IPS DF 6.9 (cell line): Measurements from ENCODE around the gene FAM50A.
"Not testable (repeated sequence)": the region's sequence is repeated elsewhere in the genome, so short reads cannot be mapped to it uniquely, and the experiment has no call there.

Experiments used
- DNase-seq: peaks from one replicate; pipeline ENCODE4 v3.0.0-alpha.2; 2013; ENCODE audit warnings: low read depth, low spot score
- H3K27ac ChIP-seq: one replicate; pipeline ENCODE4 v1.5.1; 2013; ENCODE audit warnings: low read length, control low read depth
- H3K27me3 ChIP-seq: 2 replicates; pipeline ENCODE4 v1.6.1; 2013; ENCODE audit warnings: mild to moderate bottlenecking, low read length; ENCODE audit not compliant: control insufficient read depth, insufficient read depth
- H3K36me3 ChIP-seq: 2 replicates; pipeline ENCODE4 v1.6.1; 2013; ENCODE audit warnings: low read length; ENCODE audit not compliant: control insufficient read depth, insufficient read depth
- H3K4me1 ChIP-seq: 2 replicates; pipeline ENCODE4 v1.6.1; 2013; ENCODE audit warnings: low read length; ENCODE audit not compliant: control insufficient read depth, insufficient read depth
- H3K4me3 ChIP-seq: 2 replicates; pipeline ENCODE4 v1.5.1; 2013; ENCODE audit warnings: mild to moderate bottlenecking, low read length
- H3K9me3 ChIP-seq: 2 replicates; pipeline ENCODE4 v1.6.1; 2013; ENCODE audit warnings: low read length, inconsistent platforms; ENCODE audit not compliant: control insufficient read depth, insufficient read depth
- WGBS: extraction: QIAGEN DNeasy Blood & Tissue Kit; methylation state at CpG from one replicate; pipeline ENCODE4 v1.1.7; 2013; ENCODE audit warnings: mixed read lengths, missing lambda C conversion rate; ENCODE audit not compliant: insufficient read length, insufficient coverage; 5-methylcytosine and 5-hydroxymethylcytosine counted together

The FAM50A gene, protein sequence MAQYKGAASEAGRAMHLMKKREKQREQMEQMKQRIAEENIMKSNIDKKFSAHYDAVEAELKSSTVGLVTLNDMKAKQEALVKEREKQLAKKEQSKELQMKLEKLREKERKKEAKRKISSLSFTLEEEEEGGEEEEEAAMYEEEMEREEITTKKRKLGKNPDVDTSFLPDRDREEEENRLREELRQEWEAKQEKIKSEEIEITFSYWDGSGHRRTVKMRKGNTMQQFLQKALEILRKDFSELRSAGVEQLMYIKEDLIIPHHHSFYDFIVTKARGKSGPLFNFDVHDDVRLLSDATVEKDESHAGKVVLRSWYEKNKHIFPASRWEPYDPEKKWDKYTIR

DNA sequence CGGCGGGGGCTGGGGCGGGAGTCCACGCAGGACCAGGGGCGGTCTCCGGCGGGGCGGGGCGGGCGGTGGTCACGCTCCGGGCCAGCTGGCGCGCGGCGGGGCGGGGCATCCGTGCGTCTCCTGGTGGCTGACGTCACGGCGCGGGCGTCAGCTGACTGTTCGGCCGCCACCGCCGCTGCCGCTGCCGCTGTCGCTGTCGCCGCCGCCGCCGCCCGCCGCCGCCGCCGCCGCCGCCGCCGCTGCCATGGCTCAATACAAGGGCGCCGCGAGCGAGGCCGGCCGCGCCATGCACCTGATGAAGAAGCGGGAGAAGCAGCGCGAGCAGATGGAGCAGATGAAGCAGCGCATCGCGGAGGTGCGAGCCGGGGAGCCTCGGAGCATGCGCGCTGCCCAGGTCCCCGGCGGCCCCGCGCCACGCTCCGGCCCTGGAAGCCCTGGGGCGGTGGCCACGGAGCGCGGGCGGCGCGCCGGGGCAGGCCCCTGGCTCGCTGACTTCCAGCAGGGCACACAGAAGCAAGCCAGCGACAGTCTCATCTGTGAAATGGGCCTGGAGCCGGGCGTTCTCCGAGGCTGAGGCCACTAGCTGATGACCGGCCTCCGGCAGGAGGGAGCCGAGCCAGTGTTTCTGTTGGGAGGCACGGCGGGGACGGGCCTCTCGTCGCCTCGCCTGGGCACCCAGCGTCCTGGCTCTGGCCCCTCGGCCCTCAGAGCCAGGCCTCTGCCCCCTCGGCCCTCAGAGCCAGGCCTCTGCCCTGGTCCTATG, at the start of gene FAM50A:
FAM50A (plus strand) TSS at position 150 of the 763 bp plus-strand sequence; CDS start at position 245, 95 bp downstream.
- no CpG with 5 or more reads among the region's 94 CpGs for WGBS
- Histone ChIP-seq H3K4me1 (peaks cover 2% of the 10 kb centered on the region; the same call in 1 of the 2 replicates), H3K27ac (no peak within 1 kb of the TSS), H3K4me3 (peak within 1 kb of the TSS; percentile 55; the same call in 1 of the 2 replicates), H3K36me3 (peaks cover 28% of the 10 kb centered on the region), H3K27me3 (no peaks in the 10 kb centered on the region), H3K9me3 (no peaks in the 10 kb centered on the region)
- no peak for DNase-seq

DNA sequence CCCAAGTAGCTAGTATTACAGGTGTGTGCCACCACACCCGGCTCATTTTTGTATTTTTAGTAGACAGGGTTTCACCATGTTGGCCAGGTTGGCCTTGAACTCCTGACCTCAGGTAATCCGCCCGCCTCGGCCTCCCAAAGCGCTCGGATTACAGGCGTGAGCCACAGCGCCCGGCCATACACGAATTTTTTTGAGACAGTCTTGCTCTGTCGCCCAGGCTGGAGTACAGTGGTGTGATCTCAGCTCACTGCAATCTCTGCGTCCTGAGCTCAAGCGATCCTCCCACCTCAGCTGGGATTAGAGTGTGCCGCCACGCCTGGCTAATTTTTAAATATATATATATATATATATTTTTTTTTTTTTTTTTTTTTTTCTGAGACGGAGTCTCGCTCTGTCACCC, 47.6 kb upstream of the FAM50A start:
- H3K9me3 ChIP-seq = not testable (repeated sequence)
- WGBS = no CpG with 5 or more reads among the region's 17 CpGs

DNA sequence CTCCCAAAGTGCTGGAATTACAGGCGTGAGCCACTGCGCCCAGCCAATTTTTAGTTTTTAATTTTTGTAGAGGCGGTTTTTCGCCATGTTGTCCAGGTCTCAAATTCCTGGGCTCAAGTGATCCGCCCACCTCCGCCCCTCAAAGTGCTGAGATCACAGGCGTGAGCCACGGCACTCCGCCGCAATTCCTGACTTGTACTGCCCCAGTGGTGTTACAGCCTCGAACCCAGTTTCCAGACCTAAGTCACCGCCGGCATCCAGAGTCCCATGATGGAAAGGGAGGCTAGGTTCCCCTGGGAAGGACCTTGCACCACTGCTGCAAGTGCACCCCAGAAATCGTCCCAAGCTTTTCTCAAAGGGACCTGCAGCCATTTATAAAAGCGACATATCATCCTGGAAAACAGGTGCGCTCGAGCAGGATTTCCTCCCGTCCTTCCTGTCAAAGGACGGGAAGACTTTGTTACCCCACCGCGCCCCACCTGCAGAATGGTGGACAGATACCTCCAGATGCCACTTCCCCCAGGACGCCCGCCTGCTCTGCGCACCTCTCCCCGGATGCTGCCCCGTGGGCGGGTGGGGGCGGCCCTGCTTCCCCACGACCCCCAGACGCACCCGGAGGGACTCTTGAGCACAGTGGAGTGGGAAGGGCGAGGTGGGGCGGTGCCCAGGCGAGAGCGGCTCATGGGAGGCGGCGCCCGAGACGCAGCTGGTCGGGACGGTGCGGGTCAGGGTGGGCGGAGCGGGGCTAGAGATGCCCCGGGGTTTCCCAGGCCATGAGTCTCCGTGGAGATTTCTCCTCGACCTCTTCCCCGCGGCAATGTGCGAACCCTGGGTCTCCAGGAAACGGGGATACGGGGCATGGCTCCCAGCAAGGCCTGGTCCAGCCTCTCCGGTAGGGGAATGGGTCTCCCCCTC, 46.7 kb upstream of the FAM50A start:
- WGBS = no CpG with 5 or more reads among the region's 53 CpGs
- no peaks in the 10 kb centered on the region for H3K9me3 ChIP-seq
- H3K27ac ChIP-seq = no peak overlapping the region
- peaks cover 3% of the 10 kb centered on the region; the same call in 1 of the 2 replicates for H3K4me1 ChIP-seq
- H3K36me3 ChIP-seq = peaks cover 23% of the 10 kb centered on the region; the same call in 1 of the 2 replicates
- H3K27me3 ChIP-seq = no peaks in the 10 kb centered on the region
- H3K4me3 ChIP-seq = peak overlapping the region; percentile 55; the same call in 1 of the 2 replicates
- DNase-seq = no peak

More for the DNA sequence above, 47.6 kb upstream of the FAM50A start:
- peaks cover 23% of the 10 kb centered on the region; the same call in 1 of the 2 replicates for H3K36me3 ChIP-seq
- H3K4me3 ChIP-seq, H3K4me1 ChIP-seq, H3K27me3 ChIP-seq, DNase-seq, H3K27ac ChIP-seq: not testable (repeated sequence)

DNA sequence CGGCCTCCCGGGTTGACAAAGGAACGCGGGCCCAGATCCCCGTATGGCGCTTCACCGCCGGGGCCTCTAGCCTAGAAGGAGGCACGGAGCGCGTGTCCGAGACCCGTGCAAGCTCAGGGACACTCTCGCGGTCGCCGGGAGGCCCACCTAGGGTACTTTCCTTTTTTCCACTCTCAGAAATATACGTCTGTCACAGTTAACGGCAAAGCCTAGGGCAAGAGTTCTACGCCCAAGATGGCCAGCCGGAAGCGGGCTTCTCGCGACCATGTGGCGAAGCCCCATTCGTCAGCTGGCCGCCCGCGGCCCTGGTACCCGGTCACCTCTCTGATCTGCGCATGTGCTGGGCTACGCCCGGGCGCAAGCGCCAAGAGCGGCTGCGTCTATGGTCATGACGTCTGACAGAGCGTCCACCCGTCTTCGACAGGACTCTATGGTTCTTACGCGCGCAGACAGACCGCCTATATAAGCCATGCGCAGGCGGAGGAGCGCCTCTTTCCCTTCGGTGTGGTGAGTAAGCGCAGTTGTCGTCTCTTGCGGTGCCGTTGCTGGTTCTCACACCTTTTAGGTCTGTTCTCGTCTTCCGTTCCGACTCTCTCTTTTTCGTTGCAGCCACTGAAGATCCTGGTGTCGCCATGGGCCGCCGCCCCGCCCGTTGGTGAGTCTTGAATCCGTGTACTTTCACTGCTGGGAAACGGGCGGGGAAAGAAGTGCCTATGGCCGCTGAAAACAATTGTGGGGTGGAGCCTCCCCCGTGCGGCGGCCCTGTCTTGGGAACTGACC, 45.9 kb upstream of the FAM50A start, which contains the start of gene RPL10:
RPL10 (plus strand) TSS at position 490 of the 780 bp plus-strand sequence; CDS start at position 633, 143 bp downstream.
- H3K9me3 ChIP-seq = no peaks in the 10 kb centered on the region
- H3K27me3 ChIP-seq = no peaks in the 10 kb centered on the region
- WGBS = no CpG with 5 or more reads among the region's 69 CpGs
- DNase-seq = no peak
- H3K4me1 ChIP-seq = peaks cover 3% of the 10 kb centered on the region; the same call in 1 of the 2 replicates
- H3K27ac ChIP-seq = no peak within 1 kb of the TSS
- H3K36me3 ChIP-seq = peaks cover 23% of the 10 kb centered on the region; the same call in 1 of the 2 replicates
- H3K4me3 ChIP-seq = peak within 1 kb of the TSS; percentile 98

DNA sequence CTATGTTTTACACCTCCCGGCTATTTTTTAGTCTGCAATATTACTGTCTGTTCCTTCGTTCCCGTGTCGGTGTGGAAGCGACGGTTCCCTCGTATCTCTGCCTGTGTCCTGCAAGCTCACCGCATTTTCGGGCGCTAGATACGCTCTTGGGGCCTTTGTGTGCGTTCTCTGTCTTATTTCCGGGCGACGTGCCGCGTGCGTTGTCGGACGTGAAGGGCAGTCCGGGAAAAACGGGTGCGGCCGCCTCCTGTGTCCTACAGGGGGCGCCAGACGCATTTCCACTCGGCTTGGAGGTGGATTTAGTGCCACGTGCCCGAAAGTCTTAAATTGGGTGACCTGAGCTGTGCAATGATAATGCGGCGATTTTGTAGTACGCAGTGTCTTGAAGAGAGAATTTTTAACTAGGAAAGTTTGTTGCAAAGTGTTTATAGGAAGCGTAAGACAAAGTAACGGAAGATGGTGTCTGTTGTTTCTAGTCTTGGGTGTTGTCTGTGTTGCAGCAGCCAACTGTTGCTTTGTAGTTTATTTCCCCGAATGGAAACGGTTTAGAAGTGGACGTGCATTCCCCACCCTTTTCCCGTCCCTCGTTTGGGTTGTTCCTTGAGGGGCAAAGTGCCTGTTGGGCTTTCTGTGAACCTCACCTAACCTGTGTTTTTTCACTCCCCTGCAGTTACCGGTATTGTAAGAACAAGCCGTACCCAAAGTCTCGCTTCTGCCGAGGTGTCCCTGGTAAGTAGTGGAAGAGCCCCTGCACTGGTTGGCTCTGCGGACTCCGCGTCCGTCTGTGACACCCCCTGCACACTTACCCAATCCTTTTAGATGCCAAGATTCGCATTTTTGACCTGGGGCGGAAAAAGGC, 45.0 kb upstream of the FAM50A start:
- no peak for DNase-seq
- H3K9me3 ChIP-seq = no peaks in the 10 kb centered on the region
- no peak overlapping the region for H3K27ac ChIP-seq
- no peaks in the 10 kb centered on the region for H3K27me3 ChIP-seq
- peaks cover 23% of the 10 kb centered on the region; the same call in 1 of the 2 replicates for H3K36me3 ChIP-seq
- H3K4me3 ChIP-seq = peak overlapping the region; percentile 98
- peaks cover 3% of the 10 kb centered on the region; the same call in 1 of the 2 replicates for H3K4me1 ChIP-seq
- WGBS = no CpG with 5 or more reads among the region's 49 CpGs

DNA sequence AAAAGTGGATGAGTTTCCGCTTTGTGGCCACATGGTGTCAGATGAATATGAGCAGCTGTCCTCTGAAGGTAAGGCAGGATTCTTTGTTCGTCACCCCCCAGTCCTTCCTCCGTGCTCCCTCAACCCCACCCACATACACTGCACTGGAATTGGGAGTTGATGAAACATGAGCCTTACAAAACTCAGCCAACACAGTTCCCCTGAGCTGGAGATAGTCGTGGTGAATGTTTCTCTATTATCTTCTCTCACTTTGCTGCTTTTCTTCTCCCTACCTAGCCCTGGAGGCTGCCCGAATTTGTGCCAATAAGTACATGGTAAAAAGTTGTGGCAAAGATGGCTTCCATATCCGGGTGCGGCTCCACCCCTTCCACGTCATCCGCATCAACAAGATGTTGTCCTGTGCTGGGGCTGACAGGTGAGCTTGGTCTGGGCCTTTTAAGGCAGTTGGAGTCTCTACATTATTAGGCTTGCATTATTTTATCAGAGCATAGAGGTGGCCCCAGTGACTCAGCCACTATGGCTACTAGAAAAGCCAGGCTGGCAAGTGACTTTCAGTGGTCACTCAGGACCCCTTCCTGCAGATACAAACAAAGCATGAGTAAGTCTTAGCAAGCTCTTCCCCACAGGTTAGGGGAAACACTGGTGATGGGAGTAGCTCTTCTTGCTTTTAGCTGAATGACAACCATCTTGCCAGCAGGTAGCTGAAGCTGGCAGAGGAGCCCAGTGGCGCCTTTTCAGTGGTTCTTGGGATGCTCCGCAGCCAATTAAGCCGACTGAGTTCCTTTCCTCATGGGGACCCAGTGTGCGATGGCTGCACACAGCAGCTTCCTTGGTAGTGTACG, 44.2 kb upstream of the FAM50A start:
- no CpG with 5 or more reads among the region's 14 CpGs for WGBS
- H3K4me1 ChIP-seq = peaks cover 3% of the 10 kb centered on the region; the same call in 1 of the 2 replicates

DNA sequence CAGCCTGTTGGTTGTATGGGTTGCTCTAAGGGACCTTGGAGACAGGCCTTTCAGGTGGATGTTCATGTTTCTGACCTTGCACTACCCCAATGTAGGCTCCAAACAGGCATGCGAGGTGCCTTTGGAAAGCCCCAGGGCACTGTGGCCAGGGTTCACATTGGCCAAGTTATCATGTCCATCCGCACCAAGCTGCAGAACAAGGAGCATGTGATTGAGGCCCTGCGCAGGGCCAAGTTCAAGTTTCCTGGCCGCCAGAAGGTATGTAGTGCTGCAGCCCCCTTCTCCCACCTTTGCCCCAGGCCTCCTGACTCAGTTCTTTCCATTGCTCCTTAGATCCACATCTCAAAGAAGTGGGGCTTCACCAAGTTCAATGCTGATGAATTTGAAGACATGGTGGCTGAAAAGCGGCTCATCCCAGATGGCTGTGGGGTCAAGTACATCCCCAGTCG, 43.5 kb upstream of the FAM50A start:
- not testable (repeated sequence) for H3K9me3 ChIP-seq, H3K27me3 ChIP-seq, H3K27ac ChIP-seq, H3K4me3 ChIP-seq, DNase-seq, H3K4me1 ChIP-seq
- no CpG with 5 or more reads among the region's 6 CpGs for WGBS
- peaks cover 23% of the 10 kb centered on the region; the same call in 1 of the 2 replicates for H3K36me3 ChIP-seq

More for the DNA sequence above, 44.2 kb upstream of the FAM50A start:
- H3K27ac ChIP-seq = no peak overlapping the region
- H3K27me3 ChIP-seq = no peaks in the 10 kb centered on the region
- DNase-seq = no peak
- no peaks in the 10 kb centered on the region for H3K9me3 ChIP-seq
- H3K4me3 ChIP-seq = peak overlapping the region; percentile 98; the same call in 1 of the 2 replicates
- peaks cover 23% of the 10 kb centered on the region; the same call in 1 of the 2 replicates for H3K36me3 ChIP-seq

DNA sequence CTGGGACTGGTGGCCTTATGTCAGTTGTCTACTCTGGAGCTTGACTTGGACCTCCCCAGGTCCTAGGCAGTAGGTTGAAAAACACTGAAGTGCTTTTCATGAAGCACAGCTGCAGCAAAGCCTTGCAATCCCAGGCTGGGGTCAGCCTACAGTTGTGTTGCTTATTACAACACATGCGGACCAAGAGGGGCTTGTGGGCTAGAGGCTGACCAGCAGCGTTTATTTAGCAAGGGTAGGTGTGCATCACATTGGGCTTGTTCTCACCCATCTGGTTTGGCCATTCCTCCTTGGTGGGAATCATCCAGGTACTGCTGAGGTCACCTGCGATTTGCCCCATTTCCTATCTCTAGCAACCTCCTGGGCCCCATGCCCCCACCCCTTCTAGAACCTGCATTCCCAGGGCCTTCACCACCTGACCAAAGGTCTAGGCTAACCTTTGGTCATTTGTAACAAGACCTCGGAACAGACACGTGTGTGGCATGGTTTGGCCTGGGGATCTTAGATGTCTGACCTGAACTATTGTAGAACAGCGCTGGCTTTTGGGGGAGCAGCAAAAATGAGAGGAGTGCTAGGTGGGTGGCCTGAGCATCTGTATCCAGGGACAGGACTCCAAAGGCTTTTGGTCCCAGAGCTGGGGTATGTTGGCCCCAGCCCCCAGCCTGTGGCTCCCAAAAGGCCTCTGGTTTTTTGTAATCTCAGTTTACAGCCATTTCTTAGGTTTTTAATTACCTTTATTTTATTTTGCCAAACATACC, 42.7 kb upstream of the FAM50A start:
- no peaks in the 10 kb centered on the region for H3K27me3 ChIP-seq
- WGBS = no CpG with 5 or more reads among the region's 6 CpGs
- no peak for DNase-seq
- peaks cover 23% of the 10 kb centered on the region; the same call in 1 of the 2 replicates for H3K36me3 ChIP-seq
- no peak overlapping the region for H3K4me3 ChIP-seq
- no peak overlapping the region for H3K27ac ChIP-seq
- peaks cover 3% of the 10 kb centered on the region; the same call in 1 of the 2 replicates for H3K4me1 ChIP-seq
- H3K9me3 ChIP-seq = no peaks in the 10 kb centered on the region
